ENCODE results near the gene MEIKIN.
"Not testable (repeated sequence)": the region's sequence is repeated elsewhere in the genome, so short reads cannot be mapped to it uniquely, and the experiment has no call there.

Gene MEIKIN

DNA sequence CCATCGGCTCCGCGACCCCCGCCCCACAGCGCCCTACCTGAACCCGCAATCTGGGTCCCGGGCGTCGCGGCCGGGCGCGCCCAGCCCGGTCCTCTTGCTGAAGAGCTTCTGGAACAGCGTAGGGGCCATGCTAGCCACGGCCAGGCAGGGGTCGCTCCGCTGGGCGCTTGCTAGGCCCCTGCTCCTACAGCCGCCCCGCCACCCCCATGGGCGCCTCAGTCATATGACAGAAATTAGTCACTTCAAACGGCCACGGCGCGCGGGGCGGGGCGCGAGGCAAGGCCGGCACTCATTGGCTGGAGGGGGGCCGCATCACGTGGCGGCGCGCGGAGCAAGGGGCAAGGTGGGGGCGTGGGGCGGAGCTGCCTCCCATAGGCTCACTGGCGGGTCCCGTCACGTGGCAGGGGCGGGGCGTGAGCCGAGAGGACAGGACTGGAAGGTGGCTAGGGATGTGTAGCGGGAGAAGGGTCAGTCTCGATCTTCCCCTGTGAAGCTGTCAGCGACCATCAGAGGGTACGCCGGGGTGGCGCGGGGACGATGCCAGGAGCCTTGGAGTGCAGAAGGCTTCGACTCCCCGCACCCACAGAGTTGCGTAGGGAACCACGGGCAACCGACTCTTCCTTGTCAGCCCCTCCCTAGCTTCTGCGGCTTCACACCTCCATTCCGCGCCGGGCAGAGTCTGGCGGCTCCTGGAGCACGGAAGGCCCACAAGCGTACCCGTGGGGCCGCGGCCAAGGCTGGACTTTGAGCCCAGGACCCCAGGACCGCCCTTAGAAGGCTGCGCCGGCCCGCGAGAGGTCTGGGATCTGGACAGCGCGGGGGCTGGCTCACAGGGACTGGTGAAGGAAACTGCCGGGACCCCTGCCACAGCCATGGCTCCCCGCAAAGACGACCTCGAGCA is 148.4 kb downstream of the MEIKIN start, which contains the start of gene FNIP1:
Gene FNIP1 (minus strand): TSS at position 225 of the 901 bp plus-strand sequence. CDS start 96 bp downstream, at position 129.
- DNase-seq = peak; percentile 99

DNA sequence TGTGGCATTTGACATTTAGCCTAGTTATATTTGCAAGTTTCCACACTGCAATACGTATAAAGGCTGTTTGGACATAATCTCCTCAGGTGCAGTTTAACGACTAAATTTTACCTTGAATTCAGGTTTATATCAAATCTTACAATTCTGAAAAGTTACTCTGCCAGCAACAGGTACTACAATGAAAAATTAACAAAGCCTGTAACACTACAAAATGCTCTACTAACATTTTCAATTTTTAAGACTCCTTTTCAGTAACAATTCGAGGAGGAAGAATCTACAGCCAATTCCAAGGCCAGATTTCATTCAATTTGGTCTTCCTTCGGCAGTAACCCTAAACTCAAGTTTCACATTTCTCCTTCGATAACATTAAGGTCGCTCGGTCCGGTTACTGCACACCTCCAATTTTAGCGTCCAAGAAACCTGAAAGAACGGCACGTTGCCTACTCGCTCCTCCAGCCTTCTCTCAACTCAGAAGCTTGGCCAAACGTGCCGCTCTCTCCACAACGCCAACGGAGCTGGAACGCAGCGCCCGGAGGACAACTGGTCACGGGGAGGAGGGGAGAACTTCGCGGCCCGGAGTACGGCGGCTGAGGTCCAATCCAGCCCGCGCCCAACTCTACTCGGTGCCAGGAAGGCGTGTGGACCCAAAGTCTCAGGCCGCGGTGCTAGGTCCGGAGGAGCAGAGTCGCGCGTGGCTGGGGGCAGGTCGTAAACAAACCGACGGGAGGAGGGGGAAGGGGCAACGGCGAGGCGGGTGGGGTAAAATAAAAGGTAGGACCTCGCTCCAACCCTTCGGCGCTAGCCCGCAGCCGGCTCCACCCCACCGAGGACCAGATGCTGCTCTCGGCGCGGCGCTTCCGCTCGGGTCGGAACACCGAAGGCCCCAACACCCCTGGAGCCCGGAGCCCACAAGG is 149.3 kb downstream of the MEIKIN start:
- DNase-seq = peak; percentile 60

- peak; percentile 63 for DNase-seq
Measured at GRCh38 chr5:131795228-131795627, 150.2 kb downstream of the MEIKIN start.

- DNase-seq = peak; percentile 70
Measured at GRCh38 chr5:131794586-131794985, 150.9 kb downstream of the MEIKIN start.

DNA sequence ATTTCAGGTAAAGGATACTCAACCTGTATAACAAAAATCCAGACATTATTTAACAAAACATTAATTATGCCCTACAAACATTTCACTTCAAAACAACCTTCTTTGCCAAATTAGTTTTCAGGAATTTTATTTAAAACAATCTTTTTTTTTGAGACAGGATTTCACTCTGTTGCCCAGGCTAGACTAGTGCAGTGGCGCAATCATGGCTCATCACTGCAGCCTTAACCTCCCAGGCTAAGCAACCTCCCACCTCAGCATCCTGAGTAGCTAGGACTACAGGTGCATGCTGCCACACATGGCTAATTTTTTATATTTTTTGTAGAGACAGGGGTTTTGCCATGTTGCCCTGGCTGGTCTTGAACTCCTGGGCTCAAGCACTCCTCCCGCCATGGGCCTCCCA is 152.6 kb downstream of the MEIKIN start:
- DNase-seq = no peak

DNA sequence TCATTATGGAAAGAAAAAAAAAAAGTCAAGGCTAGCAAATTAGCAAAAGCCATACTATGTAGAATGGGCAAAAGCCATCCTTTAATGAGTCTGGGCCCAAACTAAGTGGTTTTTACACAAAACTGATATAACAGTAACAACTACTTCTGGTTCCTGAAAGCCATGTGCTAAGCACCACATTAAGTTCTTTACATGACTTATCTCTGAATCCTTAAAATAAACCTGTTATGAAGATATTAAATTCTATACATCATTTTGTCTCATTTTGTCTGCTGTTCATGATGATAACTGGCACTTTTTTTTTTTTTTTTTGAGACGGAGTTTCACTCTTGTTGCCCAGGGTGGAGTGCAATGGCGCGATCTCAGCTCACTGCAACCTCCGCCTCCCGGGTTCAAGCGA is 153.6 kb downstream of the MEIKIN start:
- no peak for DNase-seq

GRCh38 chr5:131790550-131790949 is 154.9 kb downstream of the MEIKIN start:
- no peak for DNase-seq

- DNase-seq = no peak
Measured at GRCh38 chr5:131789765-131790164, 155.7 kb downstream of the MEIKIN start.

- DNase-seq = no peak
Measured at GRCh38 chr5:131787736-131788135, 157.7 kb downstream of the MEIKIN start.

GRCh38 chr5:131786900-131787692 is 158.4 kb downstream of the MEIKIN start:
- no peak for DNase-seq

GRCh38 chr5:131786036-131786435 is 159.4 kb downstream of the MEIKIN start:
- DNase-seq = no peak

DNA sequence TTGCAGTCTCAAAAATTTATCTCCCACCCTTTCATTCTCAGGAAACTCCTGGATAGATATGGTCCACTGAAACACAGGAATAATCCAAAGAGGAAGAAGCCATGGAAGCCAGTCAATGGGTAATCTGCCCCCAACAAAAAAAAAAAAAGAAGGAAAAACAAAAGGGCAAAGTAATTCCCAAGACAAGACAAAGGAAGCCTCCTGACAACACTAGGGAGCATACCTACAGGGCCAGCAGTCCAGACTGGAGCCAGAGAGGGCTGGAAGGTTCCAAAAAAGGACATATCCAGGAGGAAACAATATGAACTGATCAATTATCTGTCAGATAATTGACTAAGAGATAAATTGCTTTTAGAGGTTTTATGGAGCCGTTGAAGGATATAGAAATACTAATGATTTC is 161.6 kb downstream of the MEIKIN start:
- DNase-seq = no peak

DNA sequence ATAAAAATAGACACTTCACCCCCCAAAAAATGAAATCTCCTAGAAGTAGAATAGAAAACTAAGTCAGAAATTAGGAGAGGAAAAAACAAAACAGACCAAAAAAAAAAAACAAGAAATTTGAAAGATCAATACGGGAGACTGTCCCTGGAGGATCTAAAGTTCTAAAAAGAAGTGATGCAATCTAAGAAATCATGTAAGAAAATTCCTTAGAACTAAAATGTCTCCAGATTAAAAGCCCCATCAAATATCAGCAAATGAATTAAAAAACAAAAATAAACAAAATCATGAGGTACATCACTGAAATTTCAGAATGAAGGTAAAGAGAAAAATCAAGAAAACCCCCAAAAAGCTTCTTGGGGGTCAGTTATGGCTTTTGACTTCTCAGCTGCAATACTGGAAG is 162.1 kb downstream of the MEIKIN start:
- no peak for DNase-seq

DNA sequence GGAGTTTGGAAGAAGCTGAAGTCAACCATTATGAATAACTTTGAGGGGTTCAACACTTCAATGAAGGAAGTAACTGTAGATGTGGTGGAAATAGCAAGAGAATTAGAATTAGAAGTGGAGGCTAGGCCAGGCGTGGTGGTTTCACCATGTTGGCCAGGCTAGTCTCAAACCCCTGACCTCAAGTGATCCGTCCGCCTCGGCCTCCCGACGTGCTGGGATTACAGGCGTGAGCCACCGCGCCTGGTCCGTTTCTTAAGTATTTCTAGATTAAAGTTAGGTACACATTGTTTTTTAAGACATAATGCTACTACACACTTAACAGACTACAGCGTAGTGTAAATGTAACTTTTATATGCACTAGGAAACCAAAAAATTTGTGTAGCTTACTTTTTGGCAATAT is 162.7 kb downstream of the MEIKIN start:
- DNase-seq = no peak

- DNase-seq = not testable (repeated sequence)
Measured at GRCh38 chr5:131778141-131778540, 167.3 kb downstream of the MEIKIN start.

DNA sequence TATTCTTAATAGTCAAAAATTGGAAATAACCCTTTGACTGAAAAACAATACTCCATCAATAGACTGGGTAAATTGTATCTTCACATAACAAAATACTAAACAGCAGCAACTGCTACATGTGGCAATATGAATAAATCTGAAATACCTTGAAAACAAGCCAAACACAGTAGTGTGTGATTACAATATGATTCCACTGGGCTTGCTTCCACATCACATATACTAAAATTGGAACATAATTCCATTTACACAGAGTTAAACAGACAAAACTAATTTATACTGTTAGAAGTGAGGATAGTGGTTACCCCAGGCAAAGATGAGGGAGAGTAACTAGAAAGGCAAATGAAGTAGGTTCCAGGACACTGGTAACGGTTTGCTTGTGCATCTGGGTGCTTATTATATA is 169.0 kb downstream of the MEIKIN start:
- no peak for DNase-seq

DNA sequence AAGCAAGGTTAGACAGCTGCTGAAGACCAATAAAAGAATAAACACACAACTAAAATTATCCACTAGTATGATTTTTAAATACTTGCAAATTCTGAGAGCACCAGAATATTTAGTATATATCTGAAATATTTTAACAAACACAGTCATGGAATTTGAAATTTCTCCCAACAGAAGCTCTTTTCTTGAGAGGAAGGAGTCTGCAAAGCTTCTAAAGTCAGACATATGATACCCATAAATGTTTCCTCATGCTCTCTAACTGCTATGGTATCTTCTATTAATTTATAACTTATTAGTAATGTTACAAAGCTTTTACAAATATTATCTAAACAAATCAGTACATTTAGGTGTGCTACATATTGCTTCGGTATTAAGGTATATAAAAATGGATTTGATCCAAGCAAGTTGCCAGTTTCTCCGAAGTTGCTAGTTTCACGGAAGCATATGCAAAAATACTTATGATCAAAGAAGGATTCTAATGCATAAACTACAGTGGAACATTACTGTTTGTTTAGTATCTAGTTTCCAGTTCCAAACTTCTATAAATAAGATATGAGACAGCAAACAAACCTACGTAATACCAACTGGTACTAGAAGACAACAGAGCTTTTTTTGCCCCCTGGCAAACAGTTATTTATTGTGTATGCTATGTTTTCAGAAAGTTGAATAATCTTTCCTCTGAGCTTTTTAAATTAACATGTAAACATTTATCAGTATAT is 170.7 kb downstream of the MEIKIN start:
- DNase-seq = no peak

DNA sequence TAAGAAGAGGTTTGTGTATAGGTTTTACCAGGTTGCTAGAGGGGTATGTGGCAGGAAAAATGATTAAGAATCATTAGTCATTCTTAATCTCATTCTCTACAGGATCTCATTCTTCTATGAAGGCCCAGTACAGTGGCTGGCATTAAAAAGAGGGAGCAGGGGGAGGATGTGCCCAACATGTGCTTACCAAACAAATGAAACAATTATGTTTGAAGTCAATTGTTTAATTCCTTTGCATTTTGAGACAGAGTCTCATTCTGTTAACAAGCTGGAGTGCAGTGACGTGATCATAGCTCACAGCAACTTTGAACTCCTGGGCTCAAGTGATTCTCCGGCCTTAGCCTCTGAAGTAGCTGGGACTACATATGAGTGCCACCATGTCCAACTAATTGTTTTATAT is 171.7 kb downstream of the MEIKIN start:
- no peak for DNase-seq

- no peak for DNase-seq
Measured at GRCh38 chr5:131771692-131772091, 173.8 kb downstream of the MEIKIN start.

DNA sequence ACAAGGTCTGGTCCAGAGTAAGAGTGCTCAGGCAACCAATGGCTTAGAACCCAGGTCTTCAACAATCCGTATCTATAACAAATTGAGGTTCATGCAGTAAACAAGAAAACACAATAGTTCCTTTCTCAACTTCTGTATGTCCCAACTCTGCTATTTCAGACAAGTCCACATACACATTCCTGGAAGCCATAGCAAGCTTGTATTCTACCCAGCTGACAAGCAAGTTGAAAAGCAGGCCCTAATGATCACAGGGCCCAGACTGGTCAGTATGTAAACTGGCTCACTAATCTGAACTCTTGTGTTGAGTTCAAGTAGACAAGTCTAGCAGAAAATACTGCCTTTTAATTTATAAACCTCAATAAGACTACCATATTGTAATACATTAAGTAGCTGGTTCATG is 175.5 kb downstream of the MEIKIN start:
- peak; percentile 46 for DNase-seq

DNA sequence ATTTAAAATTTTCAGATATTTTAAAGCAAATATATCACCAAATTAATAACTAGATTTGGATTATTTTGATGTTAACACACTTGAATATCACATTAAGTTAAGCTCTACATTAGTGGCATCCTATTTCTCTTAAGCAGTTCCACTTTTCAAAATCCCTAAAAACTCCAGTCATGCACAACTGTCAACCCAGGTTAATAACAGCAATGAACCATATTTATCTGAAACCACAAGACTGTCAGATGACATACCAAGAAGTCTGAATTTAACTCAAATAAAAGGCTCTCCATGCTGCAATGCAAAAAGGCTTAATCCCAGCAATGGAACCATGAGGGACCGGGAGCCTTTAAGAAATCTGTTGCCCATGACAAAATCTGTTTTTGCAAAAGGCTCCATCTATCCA is 176.1 kb downstream of the MEIKIN start:
- peak; percentile 68 for DNase-seq

- no peak for DNase-seq
Measured at GRCh38 chr5:131767891-131768290, 177.6 kb downstream of the MEIKIN start.

Measured in OCI-M1 (cell line).